SHP77 treated with DMSO at 0.1 percent for 48 hours (cell line): ENCODE data around the gene DPY19L1.
"Not testable (repeated sequence)": the region's sequence is repeated elsewhere in the genome, so short reads cannot be mapped to it uniquely, and the experiment has no call there.

Experiments
- DNase-seq: peaks from one replicate; lab custom pipeline; 2025; lab: John Stamatoyannopoulos, UW

DPY19L1 gene

DNA sequence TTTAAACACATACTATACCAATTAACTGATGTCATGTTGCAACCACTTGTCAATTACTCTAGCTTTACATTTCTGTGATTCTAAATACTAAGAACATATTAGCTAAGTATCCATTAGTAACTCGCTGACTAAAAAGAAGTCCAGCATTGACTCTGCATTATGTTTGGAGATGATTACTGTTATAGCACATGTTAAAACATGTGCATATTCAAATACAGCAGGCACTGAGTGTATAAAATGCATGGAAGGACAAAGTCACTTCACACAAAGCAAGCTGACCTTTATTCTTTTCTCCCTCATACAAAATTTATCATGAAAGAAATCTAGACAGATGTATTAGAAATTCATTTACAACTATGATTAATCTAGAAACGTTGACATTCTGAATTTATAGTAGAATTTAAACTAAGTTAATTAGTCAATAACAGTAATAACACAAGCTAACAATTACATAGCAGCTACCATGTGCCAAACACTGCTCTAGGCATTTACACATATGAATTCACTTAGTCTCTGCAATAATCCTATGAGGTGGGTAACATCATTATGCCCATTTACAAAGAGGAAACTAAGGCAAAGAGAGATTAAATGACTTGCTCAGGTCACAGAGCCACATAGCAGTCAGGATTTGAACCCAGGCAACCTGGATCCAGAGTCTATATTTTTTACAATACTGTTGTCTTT, 48.7 kb downstream of the DPY19L1 start:
- not testable (repeated sequence) for DNase-seq

DNA sequence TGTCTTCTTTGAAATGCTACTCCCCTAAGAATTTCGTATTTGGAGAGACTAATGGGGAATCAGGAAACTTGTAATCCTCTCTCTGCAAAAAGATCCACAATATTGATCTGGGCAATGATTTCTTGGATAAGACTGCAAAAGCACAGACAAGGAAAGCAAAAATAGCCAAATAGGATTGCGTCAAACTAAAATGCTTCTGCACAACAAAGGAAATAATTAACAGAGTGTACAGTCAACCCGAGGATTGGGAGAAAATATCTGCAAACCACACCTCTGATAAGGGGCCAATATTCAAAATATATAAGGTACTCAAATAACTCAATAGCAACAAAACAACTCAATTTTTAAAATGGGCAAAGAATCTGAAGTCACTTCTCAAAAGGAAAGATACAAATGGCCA, 52.1 kb downstream of the DPY19L1 start:
- DNase-seq: not testable (repeated sequence)

DNA sequence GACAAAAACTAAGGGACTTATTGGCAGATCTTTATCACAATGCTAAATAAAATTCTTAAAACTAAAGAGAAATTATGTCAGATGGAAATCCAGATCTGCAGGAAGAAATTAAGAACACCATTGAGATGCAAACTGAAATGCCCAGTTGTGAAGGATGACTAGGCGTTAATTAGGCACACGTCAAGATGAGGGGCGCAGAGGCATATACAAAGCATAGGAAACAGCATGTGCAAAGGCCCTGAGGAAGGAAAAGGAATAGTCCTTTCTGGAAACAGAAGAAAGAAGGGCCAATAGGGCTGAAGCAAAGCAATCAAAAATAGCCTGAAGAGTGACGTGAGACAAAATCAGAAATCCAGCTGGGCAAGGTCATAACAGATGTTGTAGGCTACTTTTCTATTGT, 53.1 kb downstream of the DPY19L1 start:
- DNase-seq: not testable (repeated sequence)

DNA sequence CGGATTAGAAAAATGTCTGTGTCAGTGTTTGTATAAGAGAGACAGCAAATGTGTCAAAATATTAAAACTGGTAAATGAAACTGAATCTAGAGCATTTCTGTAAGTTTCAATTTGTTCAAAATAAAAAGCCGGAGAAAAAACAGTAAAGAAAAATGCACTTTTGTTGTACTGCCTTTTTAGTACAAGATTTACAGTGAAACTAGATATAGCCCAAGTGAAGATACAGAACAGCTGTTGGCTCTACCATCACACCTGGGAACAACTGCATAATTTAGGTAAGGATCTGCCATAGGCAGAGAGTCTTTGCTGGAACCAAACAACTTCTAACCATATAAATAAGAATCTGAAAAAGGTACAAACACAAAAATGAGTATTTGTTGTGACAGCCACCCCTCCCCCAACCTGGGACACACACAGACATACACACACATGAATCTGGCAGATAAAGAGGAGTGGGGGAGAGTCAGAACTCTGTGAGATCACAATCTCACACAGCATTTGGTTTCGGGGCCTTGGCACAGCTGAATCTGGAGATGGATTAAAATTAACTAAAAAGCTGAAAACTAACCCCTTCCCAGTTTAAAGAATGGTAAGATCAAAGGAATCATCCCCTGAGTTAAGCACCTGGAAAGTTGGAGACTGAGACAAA, 54.8 kb downstream of the DPY19L1 start:
- no peak for DNase-seq

DNA sequence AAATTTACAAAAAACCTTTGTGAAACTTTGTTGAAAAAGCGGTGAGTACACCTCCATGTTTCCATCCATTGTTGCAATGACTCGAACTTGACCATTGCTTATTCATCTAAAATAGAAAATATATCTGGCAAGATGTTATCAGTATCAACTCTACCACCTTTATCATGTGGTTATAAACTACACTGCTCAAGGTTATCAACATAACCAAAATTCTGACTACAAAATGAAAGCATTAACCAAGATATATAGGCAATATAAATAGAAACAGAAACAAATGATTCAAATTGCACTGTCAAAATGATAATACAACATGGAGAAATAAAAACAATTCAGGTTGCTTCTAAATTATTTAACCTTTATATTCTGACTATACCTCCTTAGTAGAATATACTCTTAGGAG, 58.2 kb downstream of the DPY19L1 start:
- not testable (repeated sequence) for DNase-seq

DNA sequence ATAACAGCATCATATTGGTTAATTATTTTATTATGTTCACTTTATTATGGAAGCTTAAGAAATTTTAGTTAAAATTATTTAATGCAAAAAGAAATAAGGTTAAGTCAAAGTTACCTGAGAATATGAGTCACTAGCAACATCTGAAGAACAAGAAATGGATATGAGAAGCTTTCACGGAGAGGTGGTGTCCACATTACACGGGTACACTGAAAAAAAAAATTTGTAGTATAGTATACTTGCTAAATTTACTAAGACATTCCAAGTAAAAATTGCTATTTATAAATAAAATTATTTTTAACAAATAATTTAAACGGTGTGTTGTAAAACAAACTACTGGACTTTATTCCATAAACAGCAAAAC, 63.9 kb downstream of the DPY19L1 start:
- no peak for DNase-seq

DNA sequence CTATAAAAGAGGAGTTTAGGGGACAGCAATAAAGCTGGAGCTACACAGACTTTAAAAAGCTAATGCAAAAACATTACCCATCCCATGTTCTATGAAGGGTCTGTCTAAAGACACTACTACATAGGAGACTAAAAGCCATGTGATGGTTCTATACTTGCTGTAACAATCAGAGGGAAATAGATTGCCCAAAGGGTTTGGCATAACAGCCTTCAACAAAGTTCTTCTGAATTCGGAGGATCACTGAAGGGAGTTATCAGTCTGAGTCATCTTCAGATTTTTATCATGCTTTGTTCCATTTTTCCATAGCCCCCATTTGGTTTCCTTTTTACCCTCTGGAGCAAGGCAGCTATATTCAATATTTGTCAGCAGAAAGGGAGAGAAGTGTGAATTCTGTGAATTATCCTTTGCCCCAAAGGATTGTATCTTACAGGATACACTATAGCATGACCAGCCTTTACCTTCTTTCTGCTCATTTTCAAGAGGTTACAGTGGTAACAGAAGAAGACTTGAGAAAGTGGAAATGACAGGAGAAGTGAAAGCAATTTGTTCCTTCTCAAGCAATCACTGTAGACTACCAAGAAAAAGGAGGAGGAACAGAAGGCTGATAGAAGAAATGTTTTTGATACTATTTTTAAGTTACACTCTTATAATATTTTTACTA, 64.4 kb downstream of the DPY19L1 start:
- DNase-seq: not testable (repeated sequence)

DNA sequence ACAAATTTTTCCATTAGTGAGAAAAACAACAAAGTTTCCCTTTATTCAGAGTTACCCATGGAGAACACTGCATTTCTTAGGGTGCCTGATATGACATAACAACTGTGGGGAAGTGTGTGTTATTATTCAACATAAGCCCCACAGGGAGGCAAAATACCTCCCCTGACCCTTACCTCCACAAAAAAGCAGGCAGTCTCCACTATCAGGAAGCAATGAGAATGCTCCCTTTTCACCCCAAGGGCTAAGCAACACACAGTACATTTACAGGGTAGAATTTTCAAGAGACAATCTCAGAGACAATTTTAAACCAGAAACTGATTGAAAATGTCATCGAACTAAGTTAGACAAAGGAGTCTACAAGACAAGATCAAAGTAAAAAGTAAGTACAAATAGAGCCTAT, 69.5 kb downstream of the DPY19L1 start:
- not testable (repeated sequence) for DNase-seq

DNA sequence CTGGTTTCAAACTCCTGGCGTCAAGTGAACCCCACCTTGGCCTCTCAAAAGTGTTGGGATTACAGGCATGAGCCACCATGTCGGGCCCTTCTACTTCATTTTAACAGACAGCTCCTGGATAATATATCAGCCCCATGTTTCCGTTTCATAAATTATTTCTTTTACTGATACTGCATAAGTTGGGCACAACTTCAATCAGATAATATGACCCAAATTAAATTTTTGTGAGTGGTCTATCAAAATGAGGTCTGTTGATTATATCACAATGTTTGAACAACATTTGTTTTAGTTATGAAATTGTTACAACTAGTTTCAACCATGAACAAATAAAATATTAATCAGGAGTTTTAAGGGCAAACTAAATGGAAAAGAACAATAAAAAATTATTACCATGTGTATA, 70.8 kb downstream of the DPY19L1 start:
- not testable (repeated sequence) for DNase-seq

DNA sequence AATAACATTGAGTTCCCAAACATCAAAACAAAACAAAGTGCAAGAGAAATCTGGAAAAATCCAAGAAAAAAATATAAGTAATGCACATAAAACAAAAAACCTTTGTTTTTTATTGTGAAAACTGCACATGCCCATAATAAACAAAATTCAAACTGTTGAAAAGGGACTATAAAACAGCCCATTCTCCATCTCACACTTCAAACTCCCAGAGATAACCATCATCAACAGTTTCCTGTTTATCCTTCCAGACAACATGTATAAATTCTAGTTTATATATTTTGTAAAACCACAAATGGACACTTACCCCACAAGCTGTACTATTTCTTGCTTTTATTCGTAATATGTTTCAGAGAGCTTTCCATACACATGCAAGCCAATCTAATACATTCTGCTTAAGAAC, 79.3 kb downstream of the DPY19L1 start:
- no peak for DNase-seq

- DNase-seq: no peak
Observed at GRCh38 chr7:34952822-34953221, 84.5 kb downstream of the DPY19L1 start.

GRCh38 chr7:34949361-34949760, 87.9 kb downstream of the DPY19L1 start:
- DNase-seq: no peak

DNA sequence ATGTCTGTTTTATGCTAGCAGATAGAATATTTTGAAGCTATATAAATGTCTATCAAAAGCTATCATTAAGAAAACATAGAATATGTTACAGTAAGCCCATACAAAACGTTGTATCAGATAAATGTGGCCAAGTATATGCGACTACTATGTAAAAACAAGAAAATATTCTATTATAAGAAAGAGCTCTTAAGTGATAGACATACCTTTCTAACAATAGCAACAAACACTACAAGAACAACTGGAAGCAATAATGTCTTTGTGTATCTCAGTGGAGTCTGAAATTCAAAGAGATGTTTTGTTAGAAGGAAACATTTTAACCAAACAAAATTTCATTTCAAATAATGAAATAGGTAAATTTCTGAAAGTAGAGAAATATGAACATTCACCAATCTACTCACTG, 89.9 kb downstream of the DPY19L1 start:
- DNase-seq: not testable (repeated sequence)

GRCh38 chr7:34946486-34946885, 90.8 kb downstream of the DPY19L1 start:
- no peak for DNase-seq

- DNase-seq: not testable (repeated sequence)
Observed at GRCh38 chr7:34945894-34946477, 91.3 kb downstream of the DPY19L1 start.

- no peak for DNase-seq
Observed at GRCh38 chr7:34939175-34939574, 98.1 kb downstream of the DPY19L1 start.

- not testable (repeated sequence) for DNase-seq
Observed at GRCh38 chr7:34935735-34936165, 101.5 kb downstream of the DPY19L1 start.

DNA sequence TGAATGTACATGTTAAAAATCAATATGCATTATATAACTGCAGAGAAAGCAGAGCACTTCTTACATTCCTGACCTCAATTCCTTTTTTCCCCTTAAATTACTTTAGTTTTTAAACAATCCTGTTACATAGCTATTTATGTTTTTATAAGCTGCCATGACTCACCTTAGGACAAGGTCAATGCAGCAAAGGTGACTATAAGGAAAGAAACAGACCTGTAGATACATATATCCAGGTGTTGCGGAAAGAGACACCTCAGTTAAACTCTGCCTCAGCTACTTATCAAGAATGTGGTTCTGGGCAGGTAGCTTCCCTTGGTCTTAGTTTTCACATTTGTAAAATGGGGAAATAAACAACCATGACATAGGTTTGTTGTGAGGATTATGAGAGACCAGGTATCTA, 105.5 kb downstream of the DPY19L1 start:
- DNase-seq: no peak

GRCh38 chr7:34929783-34930182, 107.5 kb downstream of the DPY19L1 start:
- DNase-seq: not testable (repeated sequence)

- DNase-seq: no peak
Observed at GRCh38 chr7:34928560-34928959, 108.7 kb downstream of the DPY19L1 start.

- DNase-seq: no peak
Observed at GRCh38 chr7:34928052-34928451, 109.2 kb downstream of the DPY19L1 start.

DNA sequence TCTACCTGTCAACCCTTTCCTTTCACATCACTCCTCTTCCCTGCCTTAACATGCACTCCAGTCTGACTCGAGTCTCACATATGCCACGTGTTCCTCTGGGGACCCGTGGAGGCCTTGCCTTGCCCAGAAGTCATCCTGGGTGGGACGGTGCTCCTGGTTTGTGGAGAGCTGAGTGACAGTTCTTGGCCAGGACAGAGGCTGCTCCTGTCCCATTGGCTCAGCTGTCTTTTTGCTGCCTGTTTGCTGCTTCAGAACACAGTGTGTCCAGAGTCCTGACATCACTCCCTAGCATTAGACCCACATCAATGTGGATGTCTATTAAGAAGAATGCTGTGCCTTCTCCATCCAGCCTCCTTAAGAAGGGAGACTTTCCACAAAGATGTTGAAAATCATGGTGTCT, 116.8 kb downstream of the DPY19L1 start:
- not testable (repeated sequence) for DNase-seq

GRCh38 chr7:34919038-34919437, 118.2 kb downstream of the DPY19L1 start:
- DNase-seq: not testable (repeated sequence)
